GM19328 (cell line): ENCODE data around the gene CD86.
"Not testable (repeated sequence)": the region's sequence is repeated elsewhere in the genome, so short reads cannot be mapped to it uniquely, and the experiment has no call there.

Experiments
- ATAC-seq: cut with Tn5 transposase; IDR thresholded peaks from one replicate; pipeline ENCODE4 v1.9.1; 2021; ENCODE audit warnings: mild to moderate bottlenecking, moderate library complexity; ENCODE audit not compliant: unreplicated experiment

The CD86 gene

GRCh38 chr3:122055215-122055614, at the start of gene CD86:
TSS of gene CD86 (plus strand) at chr3:122055362. CDS start at chr3:122055490, 128 bp downstream.
- ATAC-seq = peak; percentile 84

GRCh38 chr3:122006267-122006666, 48.9 kb upstream of the CD86 start:
- ATAC-seq = no peak

GRCh38 chr3:122008166-122008565, 47.0 kb upstream of the CD86 start:
- ATAC-seq = no peak

- ATAC-seq = no peak
Measured at GRCh38 chr3:122010506-122010905, 44.7 kb upstream of the CD86 start.

DNA sequence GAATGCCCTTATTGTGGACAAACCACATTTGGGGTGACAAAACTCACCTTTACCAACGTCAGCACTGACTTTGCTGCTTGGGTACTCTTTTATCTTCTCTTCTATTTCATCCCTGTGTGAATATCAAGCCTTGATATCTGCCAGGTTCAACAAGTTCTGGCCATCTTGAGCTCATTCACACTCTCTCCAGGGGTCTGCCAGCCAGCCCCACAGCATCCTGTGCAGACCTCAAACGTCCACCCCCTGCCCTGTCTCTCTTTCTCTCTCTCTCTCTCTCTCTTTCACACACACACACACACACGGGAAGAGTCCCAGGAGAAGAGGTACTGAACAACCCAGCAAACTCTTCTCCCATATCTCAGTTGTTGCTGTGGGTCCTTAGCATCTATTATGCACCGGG, 43.8 kb upstream of the CD86 start:
- ATAC-seq = no peak

- no peak for ATAC-seq
Measured at GRCh38 chr3:122012821-122013220, 42.3 kb upstream of the CD86 start.

GRCh38 chr3:122013448-122013925, 41.7 kb upstream of the CD86 start:
- no peak for ATAC-seq

- peak; percentile 85 for ATAC-seq
Measured at GRCh38 chr3:122014741-122015140, 40.4 kb upstream of the CD86 start.

GRCh38 chr3:122019493-122019892, 35.7 kb upstream of the CD86 start:
- ATAC-seq = no peak

DNA sequence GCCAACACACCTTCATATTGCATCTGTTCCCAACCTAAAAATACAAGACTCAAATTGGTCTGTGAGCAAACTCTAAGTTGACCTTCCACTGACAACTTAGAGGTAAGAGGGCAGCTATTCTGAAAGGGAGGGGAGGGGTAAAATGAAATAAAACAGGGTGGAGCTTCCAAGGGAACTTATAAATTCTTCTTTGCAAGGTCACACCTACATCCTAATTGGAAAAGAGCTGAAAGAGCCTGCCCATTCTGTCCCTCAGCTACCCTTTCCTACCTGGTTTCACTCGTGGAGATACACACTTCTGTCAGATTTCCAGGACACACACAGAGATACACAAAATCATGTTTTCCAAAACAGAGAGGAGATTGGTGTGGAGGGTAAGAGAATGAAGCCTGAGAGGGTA, 34.1 kb upstream of the CD86 start:
- no peak for ATAC-seq

GRCh38 chr3:122021811-122022401, 33.3 kb upstream of the CD86 start, which contains the start of gene ILDR1:
TSS of gene ILDR1 (minus strand) at chr3:122022247. CDS start at chr3:122022077, 170 bp downstream.
- ATAC-seq = no peak

DNA sequence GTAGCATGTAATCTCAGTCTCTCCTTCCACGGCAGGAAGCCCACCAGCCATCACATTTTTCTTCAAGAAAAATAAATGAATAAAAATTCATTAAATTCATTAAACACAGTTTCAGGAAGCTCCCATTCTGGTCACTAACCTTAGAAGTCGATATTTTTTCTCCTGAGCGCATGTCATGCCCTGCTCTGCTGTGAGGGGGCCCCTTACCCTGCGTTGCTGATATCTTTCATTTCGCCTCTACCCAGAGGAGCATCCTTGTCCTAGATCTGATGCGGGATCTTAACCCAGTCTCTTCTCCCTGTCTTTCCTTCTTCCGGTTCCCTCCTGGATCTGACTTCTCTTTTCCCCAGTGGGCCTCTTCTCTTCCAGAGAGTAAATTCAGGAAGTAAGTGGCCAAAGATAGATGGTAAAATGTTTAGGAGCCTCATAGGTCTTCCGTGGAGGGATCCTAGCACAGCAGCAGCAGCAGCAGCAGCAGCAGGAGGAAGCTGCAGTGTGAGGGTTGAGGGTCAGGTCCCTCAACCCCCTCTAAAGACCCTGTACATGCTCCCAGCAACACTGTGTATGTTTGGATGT, 31.7 kb upstream of the CD86 start:
- no peak for ATAC-seq

- ATAC-seq = no peak
Measured at GRCh38 chr3:122024800-122025199, 30.4 kb upstream of the CD86 start.

DNA sequence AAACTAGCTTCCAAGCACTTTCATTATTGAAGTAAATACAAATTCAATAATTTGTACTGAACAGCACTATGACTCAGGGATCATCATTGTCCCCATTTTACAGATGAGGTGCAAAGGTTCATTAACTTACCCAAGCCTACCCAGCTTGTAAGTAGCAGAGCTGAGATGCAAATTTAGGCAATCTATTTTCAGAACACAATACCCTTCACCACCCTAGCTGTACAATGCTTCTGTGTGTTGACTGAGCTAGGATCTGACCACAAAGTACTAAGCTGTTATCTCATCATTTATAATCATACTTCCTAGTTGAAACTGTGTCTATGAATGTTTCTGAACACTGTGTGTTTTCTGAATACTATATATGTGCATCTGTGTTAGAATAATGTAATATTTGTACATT, 29.9 kb upstream of the CD86 start:
- peak; percentile 85 for ATAC-seq

DNA sequence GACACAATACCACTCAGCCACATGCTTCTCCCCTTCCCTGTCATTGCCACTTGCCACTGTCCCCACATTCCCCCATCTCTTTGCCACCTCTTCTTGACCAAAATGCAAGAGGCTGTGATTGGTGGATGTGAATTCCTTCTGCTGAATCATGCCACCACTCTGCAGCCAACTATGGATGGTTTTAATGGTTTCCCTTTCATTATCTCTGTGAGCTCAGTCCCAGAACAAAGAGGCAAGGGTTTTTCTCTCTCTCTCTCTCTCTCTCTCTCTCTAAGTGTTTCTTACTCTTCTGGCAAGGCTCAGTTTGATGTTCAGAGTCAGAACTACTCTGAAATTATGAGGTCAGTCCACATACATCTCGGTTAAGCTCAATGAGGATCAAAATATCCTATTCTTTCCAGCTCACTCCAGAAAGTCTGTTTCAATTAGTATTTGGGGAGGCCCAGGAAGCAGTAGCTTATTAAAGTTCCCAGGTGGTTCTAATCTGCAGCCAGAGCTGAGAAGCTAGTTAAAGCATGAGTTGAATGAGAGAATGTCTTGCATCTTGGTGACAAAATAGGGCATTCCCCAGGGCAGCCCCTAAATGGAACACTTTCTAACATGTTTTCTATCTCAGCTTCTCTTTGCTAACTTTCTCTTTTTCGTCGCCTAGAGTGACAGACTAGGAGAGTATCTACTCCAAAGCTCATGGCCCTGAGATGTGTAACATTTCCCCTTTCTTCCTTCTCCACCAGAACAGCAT, 24.6 kb upstream of the CD86 start:
- ATAC-seq = no peak

GRCh38 chr3:122031123-122031468, 24.1 kb upstream of the CD86 start:
- ATAC-seq = no peak

DNA sequence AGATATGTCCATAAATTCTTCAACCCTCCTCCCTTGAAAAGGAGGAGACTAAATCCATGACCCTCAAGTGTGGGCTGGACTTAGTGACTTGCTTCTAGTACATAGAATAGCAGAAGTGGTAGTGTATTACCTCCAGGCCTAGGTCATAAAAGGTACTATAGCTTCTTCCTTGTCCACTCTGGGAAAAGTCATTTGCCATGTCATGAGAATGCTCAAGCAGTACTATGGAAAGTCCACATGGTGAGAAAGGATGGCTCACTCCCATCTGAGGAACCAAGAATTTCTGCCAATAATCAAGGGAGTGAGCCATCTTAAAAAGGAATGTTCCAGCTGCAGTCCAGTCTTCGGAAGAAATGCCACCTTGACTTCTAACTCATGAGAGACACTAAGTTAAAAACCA, 22.6 kb upstream of the CD86 start:
- ATAC-seq = no peak

DNA sequence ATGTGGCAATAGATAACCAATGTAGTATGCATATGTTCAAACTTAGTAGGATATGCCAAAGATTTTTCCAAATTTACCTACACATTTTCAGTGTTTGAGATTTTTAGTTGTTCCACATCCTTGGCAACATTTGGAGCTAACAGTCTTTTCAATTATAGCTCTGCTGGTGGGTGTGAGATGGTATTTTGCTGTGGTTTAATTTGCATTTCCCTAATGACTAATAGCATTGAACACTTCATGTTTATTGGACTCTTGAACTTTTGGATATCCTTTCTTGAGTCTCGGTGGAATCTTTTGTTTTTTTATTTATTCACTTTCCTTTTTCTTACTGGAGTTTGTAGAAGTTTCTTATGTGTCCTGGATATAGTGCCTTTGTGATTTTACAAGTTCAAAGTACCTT, 22.1 kb upstream of the CD86 start:
- ATAC-seq = no peak

DNA sequence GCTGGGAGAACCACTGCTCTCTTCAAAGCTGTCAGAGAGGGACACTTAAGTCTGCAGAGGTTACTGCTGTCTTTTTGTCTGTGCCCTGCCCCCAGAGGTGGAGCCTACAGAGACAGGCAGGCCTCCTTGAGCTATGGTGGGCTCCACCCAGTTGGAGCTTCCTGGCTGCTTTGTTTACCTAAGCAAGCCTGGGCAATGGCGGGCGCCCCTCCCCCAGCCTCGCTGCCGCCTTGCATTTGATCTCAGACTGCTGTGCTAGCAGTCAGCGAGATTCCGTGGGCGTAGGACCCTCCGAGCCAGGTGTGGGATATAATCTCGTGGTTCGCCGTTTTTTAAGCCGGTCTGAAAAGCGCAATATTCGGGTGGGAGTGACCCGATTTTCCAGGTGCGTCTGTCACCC, 7.9 kb upstream of the CD86 start:
- ATAC-seq = not testable (repeated sequence)

GRCh38 chr3:122047773-122048172, 7.4 kb upstream of the CD86 start:
- not testable (repeated sequence) for ATAC-seq

DNA sequence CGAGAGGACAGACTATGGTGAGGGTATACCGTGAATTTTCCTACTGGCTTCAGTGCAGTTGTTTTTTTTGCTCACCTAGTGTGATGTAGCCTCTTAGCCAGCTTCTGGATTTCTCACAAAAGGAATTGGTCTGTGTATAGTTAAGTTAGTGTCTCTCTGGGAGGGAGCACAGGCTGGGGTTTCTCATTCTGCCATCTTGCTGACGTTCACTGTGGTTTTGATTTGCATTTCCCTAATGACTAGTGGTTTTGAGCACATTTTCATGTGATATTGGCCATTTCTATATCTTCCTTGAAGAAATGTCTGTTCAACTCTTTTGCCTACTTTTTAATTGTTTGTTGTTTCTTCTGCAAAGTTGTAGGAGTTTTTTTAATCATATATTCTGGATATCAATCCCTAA, 2.2 kb upstream of the CD86 start:
- no peak for ATAC-seq

GRCh38 chr3:122057671-122058070, 2.5 kb downstream of the CD86 start:
- ATAC-seq = no peak
